Lung (tissue), 12 donors: Measurements from ENCODE around the gene ALPK3. TPM values are rescaled to one million over a fixed set of nuclear protein-coding genes. Genes with fewer than 3 reads are reported as not detected.

ENCODE experiments used
- ATAC-seq: fragments of 200-7000 bp; cut with Tn5 transposase; one replicate; pipeline ENCODE4 v1.9.1; 2020; ENCODE audit warnings: moderate number of reproducible peaks; ENCODE audit not compliant: insufficient read depth, low FRiP score
- DNase-seq, 3 donors: peaks; one replicate each; pipeline ENCODE4 v3.0.0-alpha.2; 2013 to 2017
- H3K27ac ChIP-seq, 2 donors: one replicate each; pipeline ENCODE4 v1.5.1; 2013; ENCODE audit warnings: mild to moderate bottlenecking in 2 of 2, moderate library complexity in 2 of 2, control low read depth in 1 of 2, inconsistent platforms in 1 of 2, low read depth in 1 of 2, low read length in 1 of 2
- H3K27me3 ChIP-seq, 3 donors: one replicate each; pipeline ENCODE4 v1.5.1; 2013; ENCODE audit warnings: low read length in 2 of 3; ENCODE audit not compliant: control insufficient read depth in 3 of 3, insufficient read depth in 3 of 3
- H3K36me3 ChIP-seq, 4 donors: one replicate each; pipeline ENCODE4 v1.5.1; 2013; ENCODE audit warnings: low read length in 4 of 4, mild to moderate bottlenecking in 1 of 4, moderate library complexity in 1 of 4; ENCODE audit not compliant: control insufficient read depth in 4 of 4, insufficient read depth in 4 of 4
- H3K4me1 ChIP-seq, 5 donors: one replicate each; pipeline ENCODE4 v1.5.1; 2013; ENCODE audit warnings: low read length in 5 of 5, mild to moderate bottlenecking in 2 of 5, moderate library complexity in 1 of 5; ENCODE audit not compliant: control insufficient read depth in 5 of 5, insufficient read depth in 5 of 5
- H3K4me3 ChIP-seq: one replicate; pipeline ENCODE4 v1.5.1; 2013; ENCODE audit warnings: mild to moderate bottlenecking, control low read depth, moderate library complexity
- H3K9ac ChIP-seq, 2 donors: one replicate each; pipeline ENCODE4 v1.5.1; 2013; ENCODE audit warnings: low read length in 2 of 2, control low read depth in 1 of 2; ENCODE audit not compliant: insufficient read depth in 1 of 2
- H3K9me3 ChIP-seq, 4 donors: one replicate each; pipeline ENCODE4 v1.5.1; 2013; ENCODE audit warnings: low read length in 3 of 4, mild to moderate bottlenecking in 1 of 4, moderate library complexity in 1 of 4; ENCODE audit not compliant: control insufficient read depth in 4 of 4, insufficient read depth in 3 of 4
- CTCF ChIP-seq: IDR thresholded peaks from 2 replicates; pipeline ENCODE4 v1.5.1; 2012; ENCODE audit warnings: mild to moderate bottlenecking; ENCODE audit errors: control extremely low read depth, extremely low read depth
- WGBS, 2 donors: extraction: QIAGEN DNeasy Blood & Tissue Kit; methylation state at CpG; one replicate each; pipeline ENCODE4 v1.1.7; 2013; 5-methylcytosine and 5-hydroxymethylcytosine counted together
- polyA plus RNA-seq, 2 donors: library from polyadenylated mRNA; stranded (reverse); fragments of 200-250 nt; gene quantifications; one replicate each; pipeline ENCODE4 v1.2.1, GENCODE V29; 2013
- total RNA-seq, 2 donors: library from RNA; depleted of rRNA in 1 of 2; stranded (reverse); fragments of >200 nt in 1 of 2; gene quantifications; one replicate each; pipeline ENCODE4 v1.2.1, GENCODE V29; 2014 to 2021
- donor health status: control.
- donor health status: control.
- donor health status: Bipolar disorder and iron deficiency.
- donor health status: healthy.
- donor health status: DM: yes; HTN: yes; CAD: no.

ALPK3 gene
- total and polyA plus RNA-seq, 4 donors: 3.1 to 12.2 (median 6.2) TPM

GRCh38 chr15:84784262-84784661, 32.9 kb upstream of the ALPK3 start:
- Histone ChIP-seq H3K27me3 (no peaks in the 10 kb centered on the region), H3K9me3 (no peaks in the 10 kb centered on the region), H3K9ac (no peak overlapping the region), H3K4me3 (no peak overlapping the region), H3K4me1 (peaks cover 0 to 5% (median 0%) of the 10 kb centered on the region in 5 donors), H3K36me3 (peaks cover 6 to 44% (median 28%) of the 10 kb centered on the region in 4 donors), H3K27ac (no peak overlapping the region)
- ATAC-seq (no peak), DNase-seq (no peak)
- 97% methylated on average over 17 of the region's 17 CpGs for WGBS, 2 donors
- no peak for TF ChIP-seq CTCF

DNA sequence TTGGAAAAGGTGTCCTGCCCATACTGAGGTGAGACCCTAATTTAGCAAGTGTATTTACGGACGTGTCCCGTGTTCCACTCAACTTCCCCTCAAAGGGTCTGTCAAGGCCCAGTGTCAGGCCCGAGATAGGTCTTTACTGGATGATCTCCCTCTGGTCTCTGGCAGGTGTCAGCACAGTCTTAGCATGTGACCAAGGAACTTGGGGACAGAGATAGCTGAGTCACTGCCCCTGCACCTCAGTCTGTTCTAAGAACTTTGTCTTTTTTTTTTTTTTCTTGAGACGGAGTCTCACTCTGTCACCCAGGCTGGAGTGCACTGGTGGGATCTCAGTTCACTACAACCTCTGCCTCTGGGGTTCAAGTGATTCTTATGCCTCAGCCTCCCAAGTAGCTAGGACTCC, 32.1 kb upstream of the ALPK3 start:
- no peak for TF ChIP-seq CTCF
- peaks cover 0 to 6% (median 0%) of the 10 kb centered on the region in 5 donors for H3K4me1 ChIP-seq
- H3K9ac ChIP-seq: no peak overlapping the region
- ATAC-seq (no peak), DNase-seq (no peak)
- no peaks in the 10 kb centered on the region for H3K9me3 ChIP-seq
- H3K36me3 ChIP-seq: peaks cover 6 to 44% (median 28%) of the 10 kb centered on the region in 4 donors
- 63 to 93% methylated on average over 5 of the region's 5 CpGs for WGBS, 2 donors
- peak overlapping the region in 1 of 2 donors; percentile 22 for H3K27ac ChIP-seq
- no peak overlapping the region for H3K4me3 ChIP-seq
- H3K27me3 ChIP-seq: no peaks in the 10 kb centered on the region

DNA sequence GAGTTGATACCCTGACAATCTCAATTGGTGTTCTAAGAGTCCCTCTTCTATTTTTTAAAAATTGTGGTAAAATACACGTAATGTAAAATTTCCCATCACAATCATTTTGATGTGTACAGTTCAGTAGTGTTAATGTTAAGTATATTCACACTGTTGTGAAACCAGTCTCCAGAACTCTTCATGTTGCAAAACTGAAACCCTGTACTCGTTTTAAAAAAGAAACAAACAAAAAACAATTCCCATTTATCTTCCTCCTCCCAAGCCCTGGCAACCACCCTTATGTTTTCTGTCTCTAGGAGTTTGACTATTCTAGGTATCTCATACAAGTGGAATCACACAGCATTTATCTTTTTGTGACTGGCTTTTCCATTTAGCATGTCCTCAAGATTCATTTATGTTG, 28.7 kb upstream of the ALPK3 start:
- no peak for DNase-seq
- H3K9ac ChIP-seq: no peak overlapping the region
- TF ChIP-seq CTCF: no peak
- H3K4me1 ChIP-seq: peaks cover 0 to 7% (median 0%) of the 10 kb centered on the region in 5 donors
- H3K27ac ChIP-seq: no peak overlapping the region
- no peak for ATAC-seq
- H3K4me3 ChIP-seq: no peak overlapping the region
- 37 to 47% methylated on average over 2 of the region's 2 CpGs for WGBS, 2 donors
- no peaks in the 10 kb centered on the region for H3K9me3 ChIP-seq
- peaks cover 15 to 42% (median 33%) of the 10 kb centered on the region in 4 donors for H3K36me3 ChIP-seq
- no peaks in the 10 kb centered on the region for H3K27me3 ChIP-seq

GRCh38 chr15:84789762-84790161, 27.4 kb upstream of the ALPK3 start:
- no peak for TF ChIP-seq CTCF
- Histone ChIP-seq H3K4me1 (peaks cover 0 to 7% (median 0%) of the 10 kb centered on the region in 5 donors), H3K4me3 (no peak overlapping the region), H3K36me3 (peaks cover 17 to 29% (median 22%) of the 10 kb centered on the region in 4 donors), H3K9me3 (no peaks in the 10 kb centered on the region), H3K9ac (no peak overlapping the region), H3K27me3 (no peaks in the 10 kb centered on the region), H3K27ac (no peak overlapping the region)
- 95 to 96% methylated on average over 5 of the region's 5 CpGs for WGBS, 2 donors
- no peak for ATAC-seq
- DNase-seq: no peak
